ENCODE results near the gene RHCG. TPM values are rescaled to one million over a fixed set of nuclear protein-coding genes. Genes with fewer than 3 reads are reported as not detected.

Gene RHCG
- total and polyA plus RNA-seq, 4 donors: 0.08 to 0.19 (median 0.15) TPM

GRCh38 chr15:89530976-89531375, 34.6 kb upstream of the RHCG start:
- H3K27ac ChIP-seq (ENCODE audit: low read depth in 1 of 2, low read length in 2 of 2): no peak overlapping the region
- H3K9me3 ChIP-seq (ENCODE audit: control insufficient read depth in 4 of 4, low read length in 3 of 4): no peaks in the 10 kb centered on the region
- peaks cover 1 to 8% (median 4%) of the 10 kb centered on the region in 4 donors for H3K4me1 ChIP-seq (ENCODE audit: control insufficient read depth in 4 of 4, insufficient read depth in 4 of 4, low read length in 3 of 4)
- TF ChIP-seq NR2F2 (IDR thresholded peaks at IDR 0.05) (no peak), TAF1 (conservative IDR thresholded peaks at IDR 0.05) (no peak), RXRA (IDR thresholded peaks at IDR 0.05) (no peak), HNF4G (IDR thresholded peaks at IDR 0.05) (no peak), ATF3 (IDR thresholded peaks at IDR 0.05) (no peak)
- TF ChIP-seq, protein P1, sequence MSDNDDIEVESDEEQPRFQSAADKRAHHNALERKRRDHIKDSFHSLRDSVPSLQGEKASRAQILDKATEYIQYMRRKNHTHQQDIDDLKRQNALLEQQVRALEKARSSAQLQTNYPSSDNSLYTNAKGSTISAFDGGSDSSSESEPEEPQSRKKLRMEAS (IDR thresholded peaks at IDR 0.05): no peak
- H3K27me3 ChIP-seq (ENCODE audit: control insufficient read depth in 4 of 4, insufficient read depth in 4 of 4, low read length in 3 of 4): no peaks in the 10 kb centered on the region
- H3K4me3 ChIP-seq (ENCODE audit: low read depth in 1 of 3, low read length in 3 of 3): no peak overlapping the region
- no peak overlapping the region for H3K9ac ChIP-seq (ENCODE audit: low read depth in 1 of 2, low read length in 2 of 2)
- H3K36me3 ChIP-seq (ENCODE audit: control insufficient read depth in 4 of 4, insufficient read depth in 3 of 4, low read depth in 1 of 4, low read length in 3 of 4): no peaks in the 10 kb centered on the region
- no peak for DNase-seq (ENCODE audit: low spot score)
- WGBS: 86% methylated on average over 5 of the region's 5 CpGs

- DNase-seq (ENCODE audit: low spot score): no peak
- peak; percentile 30 for TF ChIP-seq SP1 (IDR thresholded peaks at IDR 0.05)
- TF ChIP-seq GABPA (IDR thresholded peaks at IDR 0.05 in 1 of 2, conservative IDR thresholded peaks at IDR 0.05 in 1 of 2): no peak
- TF ChIP-seq, protein P2, sequence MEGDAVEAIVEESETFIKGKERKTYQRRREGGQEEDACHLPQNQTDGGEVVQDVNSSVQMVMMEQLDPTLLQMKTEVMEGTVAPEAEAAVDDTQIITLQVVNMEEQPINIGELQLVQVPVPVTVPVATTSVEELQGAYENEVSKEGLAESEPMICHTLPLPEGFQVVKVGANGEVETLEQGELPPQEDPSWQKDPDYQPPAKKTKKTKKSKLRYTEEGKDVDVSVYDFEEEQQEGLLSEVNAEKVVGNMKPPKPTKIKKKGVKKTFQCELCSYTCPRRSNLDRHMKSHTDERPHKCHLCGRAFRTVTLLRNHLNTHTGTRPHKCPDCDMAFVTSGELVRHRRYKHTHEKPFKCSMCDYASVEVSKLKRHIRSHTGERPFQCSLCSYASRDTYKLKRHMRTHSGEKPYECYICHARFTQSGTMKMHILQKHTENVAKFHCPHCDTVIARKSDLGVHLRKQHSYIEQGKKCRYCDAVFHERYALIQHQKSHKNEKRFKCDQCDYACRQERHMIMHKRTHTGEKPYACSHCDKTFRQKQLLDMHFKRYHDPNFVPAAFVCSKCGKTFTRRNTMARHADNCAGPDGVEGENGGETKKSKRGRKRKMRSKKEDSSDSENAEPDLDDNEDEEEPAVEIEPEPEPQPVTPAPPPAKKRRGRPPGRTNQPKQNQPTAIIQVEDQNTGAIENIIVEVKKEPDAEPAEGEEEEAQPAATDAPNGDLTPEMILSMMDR (IDR thresholded peaks at IDR 0.05; ENCODE audit: low read depth, low read length, missing input control): no peak
- no peak for TF ChIP-seq REST (IDR thresholded peaks at IDR 0.05)
- TF ChIP-seq, protein P1 (IDR thresholded peaks at IDR 0.05): no peak
- no peak for TF ChIP-seq ATF3 (IDR thresholded peaks at IDR 0.05)
- TF ChIP-seq EGR1 (IDR thresholded peaks at IDR 0.05; ENCODE audit: low read depth in 2 of 2): no peak
- no peak for TF ChIP-seq JUND (IDR thresholded peaks at IDR 0.05)
- TF ChIP-seq HNF4A (conservative IDR thresholded peaks at IDR 0.05): peak; percentile 65 to 66
- no peak for TF ChIP-seq ZBTB33 (IDR thresholded peaks at IDR 0.05)
- TF ChIP-seq YY1 (IDR thresholded peaks at IDR 0.05): no peak
- no peak for TF ChIP-seq TAF1 (conservative IDR thresholded peaks at IDR 0.05)
- H3K4me3 ChIP-seq (ENCODE audit: low read depth in 1 of 3, low read length in 3 of 3): no peak overlapping the region
- WGBS: 80% methylated on average over 6 of the region's 6 CpGs
- no peaks in the 10 kb centered on the region for H3K9me3 ChIP-seq (ENCODE audit: control insufficient read depth in 4 of 4, low read length in 3 of 4)
- H3K36me3 ChIP-seq (ENCODE audit: control insufficient read depth in 4 of 4, insufficient read depth in 3 of 4, low read depth in 1 of 4, low read length in 3 of 4): no peaks in the 10 kb centered on the region
- no peaks in the 10 kb centered on the region for H3K27me3 ChIP-seq (ENCODE audit: control insufficient read depth in 4 of 4, insufficient read depth in 4 of 4, low read length in 3 of 4)
- peaks cover 1 to 8% (median 4%) of the 10 kb centered on the region in 4 donors for H3K4me1 ChIP-seq (ENCODE audit: control insufficient read depth in 4 of 4, insufficient read depth in 4 of 4, low read length in 3 of 4)
- H3K27ac ChIP-seq (ENCODE audit: low read depth in 1 of 2, low read length in 2 of 2): no peak overlapping the region
- H3K9ac ChIP-seq (ENCODE audit: low read depth in 1 of 2, low read length in 2 of 2): no peak overlapping the region
Observed at GRCh38 chr15:89528757-89529352, 32.5 kb upstream of the RHCG start.
